GM19397 (cell line): ENCODE results near the gene KRT28.
A peak's percentile ranks its signal among the peaks of the same experiment; 100 is the strongest.
"Not testable (repeated sequence)": the region's sequence is repeated elsewhere in the genome, so short reads cannot be mapped to it uniquely, and the experiment has no call there.

ENCODE experiments used
- ATAC-seq: cut with Tn5 transposase; IDR thresholded peaks from one replicate; pipeline ENCODE4 v1.9.1; 2021; ENCODE audit warnings: mild to moderate bottlenecking, moderate library complexity; ENCODE audit not compliant: unreplicated experiment

The KRT28 gene

DNA sequence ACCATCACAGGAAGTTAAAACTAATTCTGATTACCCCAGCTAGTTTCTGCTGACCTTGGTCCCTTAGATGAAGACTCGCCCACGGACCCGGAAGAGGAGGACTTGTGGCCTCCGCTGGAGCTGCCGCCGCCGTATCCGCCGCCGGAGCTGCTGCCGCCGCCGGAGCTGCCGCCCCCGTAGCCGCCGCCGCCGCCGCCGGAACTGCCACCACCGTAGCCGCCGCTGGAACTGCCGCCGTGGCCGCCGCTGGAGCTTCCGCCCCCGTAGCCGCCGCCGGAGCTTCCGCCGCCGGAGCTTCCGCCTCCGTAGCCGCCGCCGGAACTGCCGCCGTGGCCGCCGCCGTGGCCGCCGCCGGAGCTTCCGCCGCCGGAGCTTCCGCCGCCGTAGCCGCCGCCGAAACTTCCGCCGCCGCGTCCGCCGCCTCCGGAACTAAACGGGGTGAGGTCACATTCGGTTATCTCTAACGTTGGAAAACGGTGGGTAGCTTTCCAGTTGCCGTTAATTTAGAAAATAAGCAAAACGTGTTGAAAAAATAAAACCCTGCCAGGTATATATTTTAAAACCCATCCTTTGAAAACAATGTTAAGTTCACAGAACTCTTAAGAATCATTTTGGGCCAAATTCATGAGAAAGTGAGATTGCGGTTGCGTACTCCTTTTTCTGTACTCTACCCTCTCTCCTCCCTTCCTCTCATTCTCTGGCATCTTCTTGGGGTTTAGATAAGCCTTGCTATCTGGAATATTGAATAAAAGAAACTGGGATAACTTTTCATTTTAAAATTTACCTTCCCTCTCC lies 19.2 kb upstream of the KRT28 start:
- ATAC-seq: peak; percentile 89

DNA sequence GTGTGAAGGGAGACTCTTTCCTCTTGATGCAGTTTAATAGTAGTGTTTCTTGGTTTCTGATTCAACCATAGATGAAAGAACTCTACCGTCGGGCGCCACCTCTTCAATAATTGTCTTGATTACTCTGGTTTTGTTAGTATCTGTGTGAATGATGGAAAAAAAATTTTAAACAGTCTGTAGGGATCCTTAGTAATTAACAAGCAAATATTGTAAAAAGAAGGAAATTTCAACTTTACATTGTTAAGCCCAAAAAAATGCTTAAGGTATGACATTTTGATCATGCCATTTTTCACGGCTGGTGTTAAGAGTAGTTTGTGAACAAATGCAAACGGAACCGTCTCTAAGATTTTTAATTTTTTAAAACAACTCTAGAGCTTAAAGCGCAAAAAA lies 18.6 kb upstream of the KRT28 start:
- no peak for ATAC-seq

DNA sequence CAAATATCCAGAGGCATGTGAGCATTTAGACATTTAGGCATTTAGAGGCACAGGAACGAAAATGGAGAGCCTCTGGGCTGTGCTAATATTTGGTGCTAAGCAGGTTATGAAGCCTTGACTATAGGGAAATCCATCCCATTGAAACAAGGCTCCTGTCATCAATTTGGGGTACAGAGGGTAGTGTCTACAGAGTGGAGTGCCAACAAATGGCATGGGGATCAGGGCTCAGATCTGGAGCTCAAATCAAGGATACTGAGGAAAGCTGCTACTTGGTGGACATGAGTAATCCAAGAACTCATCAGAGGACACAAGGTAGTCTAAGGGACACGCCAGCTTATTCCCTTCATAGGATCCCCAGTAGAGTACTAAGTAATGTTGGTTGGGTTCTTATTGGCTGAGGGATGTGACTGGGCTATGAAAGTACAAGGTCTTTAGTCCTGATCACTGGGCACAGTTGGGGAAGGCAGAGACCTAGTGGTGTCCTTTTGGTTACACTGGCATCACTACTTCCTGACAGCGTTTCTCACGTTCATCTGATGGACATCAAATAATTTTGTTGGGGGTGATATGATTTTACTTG lies 17.4 kb upstream of the KRT28 start:
- ATAC-seq: no peak

DNA sequence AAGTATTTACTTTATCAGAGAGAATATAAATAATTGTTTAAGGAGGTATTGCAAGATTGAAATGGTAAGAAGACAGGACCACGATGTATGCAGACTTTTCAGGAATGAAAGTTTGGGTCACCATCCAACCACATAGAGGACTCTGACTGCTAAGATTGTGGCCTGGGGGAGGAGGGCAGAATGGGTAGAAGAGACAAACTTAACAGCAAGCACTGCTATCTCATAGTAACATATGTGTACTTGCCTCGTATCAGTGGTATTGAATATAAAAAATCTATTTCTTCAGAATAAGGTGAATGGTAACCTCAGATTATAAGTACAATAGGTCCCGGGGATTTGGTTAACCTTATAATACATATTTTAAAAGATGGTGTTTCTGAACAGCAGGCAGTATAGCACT lies 16.8 kb upstream of the KRT28 start:
- ATAC-seq: no peak

DNA sequence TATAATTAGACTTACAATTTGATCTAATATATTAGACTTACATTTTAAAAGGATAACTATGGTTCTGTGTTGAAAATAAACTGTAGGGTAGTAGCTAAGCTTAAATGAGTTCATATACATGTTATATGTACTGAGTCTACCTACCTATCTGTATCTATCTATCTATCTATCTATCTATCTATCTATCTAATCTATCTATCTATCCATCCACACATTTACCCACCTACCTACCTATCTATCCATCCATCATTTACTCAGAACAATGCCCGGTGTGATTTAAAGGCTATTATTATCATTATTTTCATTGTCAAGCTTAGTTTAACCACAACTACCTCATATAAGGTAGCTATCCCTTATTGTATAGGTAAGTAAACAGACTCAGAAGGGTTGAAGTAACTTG lies 15.6 kb upstream of the KRT28 start:
- ATAC-seq: no peak

DNA sequence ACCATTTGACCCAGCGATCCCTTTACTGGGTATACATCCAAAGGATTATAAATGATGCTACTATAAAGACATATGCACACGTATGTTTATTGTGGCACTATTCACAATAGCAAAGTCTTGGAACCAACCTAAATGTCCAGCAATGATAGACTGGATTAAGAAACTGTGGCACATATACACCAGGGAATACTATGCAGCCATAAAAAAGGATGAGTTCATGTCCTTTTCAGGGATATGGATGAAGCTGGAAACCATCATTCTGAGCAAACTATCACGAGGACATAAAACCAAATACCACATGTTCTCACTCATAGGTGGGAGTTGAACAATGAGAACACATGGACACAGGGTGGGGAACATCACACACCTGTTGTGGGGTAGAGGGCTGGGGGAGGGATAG lies 14.9 kb upstream of the KRT28 start:
- ATAC-seq: not testable (repeated sequence)

DNA sequence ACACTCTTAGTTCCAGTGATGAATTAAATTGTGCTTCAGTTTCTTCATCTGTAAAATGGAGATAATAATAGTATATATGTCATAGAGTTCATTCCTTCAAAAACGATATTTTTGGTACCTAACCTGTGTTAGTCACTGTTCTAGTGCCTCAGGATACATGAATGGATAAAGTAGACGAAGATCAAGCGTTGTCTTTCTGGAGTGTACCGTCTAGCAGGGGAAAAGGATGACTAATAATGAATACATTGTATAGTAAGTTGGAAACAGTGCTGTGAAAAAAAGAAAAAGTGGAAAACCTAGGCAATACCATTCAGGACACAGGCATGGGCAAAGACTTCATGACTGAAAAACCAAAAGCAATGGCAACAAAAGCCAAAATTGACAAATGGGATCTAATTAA lies 14.0 kb upstream of the KRT28 start:
- no peak for ATAC-seq

DNA sequence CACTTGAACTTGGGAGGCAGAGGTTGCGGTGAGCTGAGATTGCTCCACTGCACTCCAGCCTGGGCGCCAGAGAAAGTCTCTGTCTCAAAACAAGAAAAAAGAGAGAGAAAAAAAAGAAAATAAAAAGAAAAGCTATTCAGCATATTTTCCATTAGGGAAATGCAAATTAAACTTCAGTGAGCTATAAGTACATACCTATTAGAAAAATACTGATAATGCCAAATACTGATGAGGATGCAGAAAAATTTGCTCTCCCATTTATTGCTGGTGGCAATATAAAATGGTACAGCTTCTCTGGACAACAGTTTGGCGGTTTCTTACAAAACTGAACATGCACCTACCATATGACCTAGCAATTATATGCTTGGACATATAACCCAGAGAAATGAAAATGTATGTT lies 12.9 kb upstream of the KRT28 start:
- no peak for ATAC-seq

DNA sequence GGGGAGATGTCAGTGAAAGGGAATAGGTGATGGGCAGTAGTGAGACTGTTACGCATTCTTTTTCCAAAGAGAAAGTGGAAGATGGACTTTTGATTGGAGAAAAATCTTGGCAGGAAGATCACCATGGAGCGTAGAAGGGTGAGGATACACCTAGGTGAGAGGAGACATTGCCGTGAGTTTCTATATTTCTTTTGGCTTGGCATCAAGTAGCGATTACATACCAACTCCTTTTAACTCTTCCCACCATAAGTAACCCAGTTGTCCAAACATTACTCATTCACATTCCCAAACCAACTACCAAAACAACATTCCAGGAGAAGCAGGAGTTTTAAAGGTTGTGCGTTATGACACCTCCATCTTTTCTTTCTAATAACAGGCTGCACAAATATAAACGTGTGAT lies 10.7 kb upstream of the KRT28 start:
- ATAC-seq: no peak

DNA sequence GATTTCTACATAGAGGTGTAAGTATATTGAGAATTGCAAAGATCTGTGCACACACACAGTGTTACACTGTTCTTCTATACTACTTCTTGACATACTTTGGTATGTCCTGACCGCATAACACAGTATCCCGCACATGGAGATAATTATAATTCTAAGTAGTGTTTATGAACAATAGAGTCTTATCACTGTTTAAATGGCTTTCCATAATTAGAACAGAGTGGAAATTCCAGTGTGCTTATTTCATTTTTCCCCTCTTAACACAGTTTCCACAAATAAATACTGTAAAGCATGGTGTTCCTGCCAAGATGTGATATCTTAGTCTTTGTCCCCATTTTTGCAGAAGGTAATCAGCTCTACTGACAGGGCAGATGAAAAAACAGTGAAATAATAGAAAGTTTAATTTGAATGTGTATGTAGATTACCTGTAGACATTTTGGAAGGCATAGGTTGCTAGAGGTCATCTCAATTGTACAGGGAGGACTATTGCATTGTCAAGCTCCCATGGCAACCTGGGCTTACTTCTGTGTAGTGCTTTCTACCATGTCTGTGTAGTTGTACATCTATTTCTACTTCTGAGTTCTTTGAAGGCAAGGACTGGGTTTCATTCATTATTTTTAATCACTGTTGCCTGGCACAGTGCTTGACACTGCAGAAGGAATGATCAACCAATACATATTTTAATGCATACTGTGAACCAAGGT lies 10.1 kb upstream of the KRT28 start:
- ATAC-seq: no peak

DNA sequence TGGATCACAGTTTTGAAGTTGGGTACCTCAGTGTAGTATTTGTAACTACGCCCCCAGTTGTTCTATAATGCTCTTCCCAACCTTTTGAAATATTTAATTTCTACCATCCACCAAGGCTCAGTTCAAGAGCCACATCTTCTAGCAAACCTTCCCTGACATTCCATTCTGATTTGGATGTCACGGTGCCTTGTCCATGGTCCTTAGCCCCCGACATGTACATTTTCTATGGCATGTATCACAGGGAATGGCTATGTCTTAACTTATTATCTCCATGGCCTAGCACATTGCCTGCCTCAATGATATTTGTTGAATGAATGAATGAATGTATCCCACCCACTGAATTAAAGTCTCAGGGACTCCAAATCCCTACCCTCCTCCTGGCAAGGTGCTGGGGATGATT lies 6.4 kb upstream of the KRT28 start:
- ATAC-seq: no peak

DNA sequence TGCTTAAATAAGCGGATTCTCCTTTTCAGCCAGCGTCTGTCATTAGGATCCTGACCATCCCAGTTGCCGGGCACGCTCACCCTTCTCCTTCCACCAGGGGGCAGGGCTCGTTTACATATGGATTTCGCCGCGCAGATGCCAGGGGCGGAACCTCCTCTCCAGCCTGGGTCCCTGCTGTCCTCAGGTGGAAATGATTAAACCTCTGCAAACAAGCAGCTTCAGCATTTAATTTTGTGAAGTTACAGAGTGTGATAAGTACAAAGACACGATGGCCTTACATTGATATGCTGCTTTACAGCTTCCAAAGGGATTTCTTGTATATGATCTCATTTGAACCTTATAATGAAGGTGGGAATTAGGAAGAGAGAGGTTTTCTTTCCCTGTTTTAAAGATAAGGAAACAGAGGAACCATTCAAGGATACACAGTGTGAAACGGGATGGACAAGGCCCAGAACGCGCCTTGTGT lies 3.9 kb upstream of the KRT28 start:
- no peak for ATAC-seq

DNA sequence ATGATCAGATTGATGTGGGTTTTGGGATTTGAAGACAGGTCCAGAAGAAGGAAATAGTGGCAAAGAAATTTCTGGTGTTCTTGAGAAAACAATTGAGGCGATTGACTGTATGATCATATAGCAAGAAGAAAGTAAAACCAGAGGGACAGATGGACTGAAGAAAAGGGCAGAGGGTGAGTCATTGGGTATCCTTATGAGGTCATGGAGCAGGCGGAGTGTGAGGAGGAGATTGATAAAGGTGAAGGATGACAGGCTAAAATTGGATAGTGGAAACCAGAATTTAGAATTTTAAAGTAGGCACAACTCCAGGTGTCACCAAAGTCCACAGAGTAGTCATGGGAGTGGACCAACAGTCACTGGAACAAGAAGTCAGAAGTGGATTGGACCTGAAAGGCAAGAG lies 1.4 kb upstream of the KRT28 start:
- ATAC-seq: no peak

DNA sequence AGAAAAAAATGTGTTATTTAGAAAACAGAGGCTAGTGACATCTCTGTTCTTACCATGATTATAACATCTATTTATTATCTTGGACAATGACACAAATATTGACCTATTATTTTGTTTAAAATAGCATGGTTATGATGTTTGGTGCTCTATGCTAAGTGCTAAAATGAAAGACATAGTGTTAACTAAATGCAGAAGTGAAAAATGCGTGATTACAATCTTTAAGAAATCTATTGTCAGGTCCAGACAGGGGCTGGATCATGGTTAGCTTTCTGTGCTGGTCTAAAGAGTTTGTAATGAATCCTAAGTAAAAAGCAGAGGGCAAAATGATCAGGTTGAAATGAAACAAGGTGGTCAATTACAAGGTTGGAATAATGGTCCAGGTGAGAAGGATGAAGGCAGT lies 622 bp upstream of the KRT28 start:
- ATAC-seq: no peak

DNA sequence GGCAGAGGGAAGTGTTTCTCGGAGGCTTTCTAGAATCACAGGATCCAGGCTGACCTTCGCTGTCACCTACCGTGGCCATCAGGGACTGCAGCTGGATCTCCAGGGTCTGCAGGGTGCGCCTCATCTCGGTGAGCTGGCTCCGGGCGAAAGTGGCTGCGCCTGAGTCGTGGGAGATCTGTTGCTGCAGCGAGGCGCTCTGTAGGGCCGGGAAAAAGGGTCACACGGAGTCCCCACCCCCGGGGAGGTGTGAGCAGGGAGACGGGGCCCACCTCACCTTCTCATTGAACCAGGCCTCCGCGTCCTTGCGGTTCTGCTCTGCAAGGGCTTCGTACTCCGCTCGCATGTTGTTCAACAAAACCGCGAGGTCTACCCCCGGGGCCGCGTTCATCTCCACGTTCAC lies 2.9 kb downstream of the KRT28 start:
- no peak for ATAC-seq

DNA sequence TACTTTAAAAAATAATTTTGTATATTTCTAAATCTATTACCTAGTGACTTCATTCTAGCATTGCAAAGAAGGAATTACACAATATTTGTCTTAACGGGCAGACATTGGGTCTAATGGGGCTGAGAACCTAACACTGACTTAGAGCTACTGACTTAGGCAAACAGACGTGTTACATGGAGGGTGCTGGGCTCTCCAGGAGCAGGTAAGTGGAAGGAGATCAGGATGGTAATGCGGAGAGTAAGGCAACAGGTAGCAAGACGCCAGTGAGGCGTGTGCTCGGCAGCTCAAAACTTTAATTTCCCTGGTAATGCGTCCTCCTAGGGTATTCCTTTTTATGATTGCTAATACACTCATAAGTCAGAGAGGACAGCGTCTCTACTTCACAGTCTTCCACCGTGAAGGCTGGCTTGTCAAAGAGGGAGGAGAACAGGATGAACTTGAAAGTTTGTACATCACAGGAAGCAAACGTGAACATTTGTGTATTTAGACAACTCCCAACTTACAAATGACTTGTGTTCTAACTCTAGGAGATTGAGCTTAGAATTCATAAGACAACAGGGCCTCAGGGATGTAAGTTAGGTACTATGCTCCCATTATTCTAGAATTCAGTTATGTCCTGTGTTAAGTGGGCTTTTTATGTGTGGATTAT lies 4.6 kb downstream of the KRT28 start:
- no peak for ATAC-seq

DNA sequence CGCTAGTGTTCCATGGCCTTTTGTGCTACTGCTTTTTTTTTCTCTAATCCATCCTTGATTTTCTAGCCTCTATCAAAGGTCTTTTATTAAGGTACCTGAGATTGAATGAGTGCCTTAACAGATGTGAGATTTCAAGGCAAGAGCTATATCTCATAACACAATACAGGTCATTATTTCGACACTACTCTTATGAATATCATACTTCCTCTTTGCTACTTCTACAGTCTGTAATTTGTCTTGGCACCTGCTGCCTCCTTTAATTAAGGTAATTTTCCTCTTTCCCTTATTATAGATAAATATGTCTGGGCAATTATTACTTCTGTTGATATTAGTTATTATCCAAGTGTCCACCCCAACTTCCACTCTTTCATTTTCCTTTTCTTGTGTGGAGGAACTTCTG lies 5.3 kb downstream of the KRT28 start:
- ATAC-seq: no peak

DNA sequence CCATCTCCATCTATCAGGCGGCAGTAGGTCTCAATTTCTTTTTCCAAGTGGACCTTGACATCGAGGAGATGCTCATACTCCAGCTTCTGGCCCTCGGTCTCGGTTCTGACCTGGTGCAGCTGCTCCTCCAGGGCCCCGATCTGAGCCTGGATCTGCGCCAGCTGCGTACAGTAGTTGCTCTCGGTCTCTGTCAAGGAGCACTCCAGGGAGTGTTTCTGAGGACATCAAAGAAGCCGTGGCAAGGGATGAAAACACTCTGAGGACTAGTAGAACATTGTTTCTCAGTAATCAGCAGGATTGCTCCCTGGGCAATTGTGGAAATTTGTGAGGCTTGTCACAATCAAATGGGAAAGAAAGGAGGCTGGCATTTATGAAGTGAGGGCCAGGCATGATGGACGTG lies 5.9 kb downstream of the KRT28 start:
- no peak for ATAC-seq

DNA sequence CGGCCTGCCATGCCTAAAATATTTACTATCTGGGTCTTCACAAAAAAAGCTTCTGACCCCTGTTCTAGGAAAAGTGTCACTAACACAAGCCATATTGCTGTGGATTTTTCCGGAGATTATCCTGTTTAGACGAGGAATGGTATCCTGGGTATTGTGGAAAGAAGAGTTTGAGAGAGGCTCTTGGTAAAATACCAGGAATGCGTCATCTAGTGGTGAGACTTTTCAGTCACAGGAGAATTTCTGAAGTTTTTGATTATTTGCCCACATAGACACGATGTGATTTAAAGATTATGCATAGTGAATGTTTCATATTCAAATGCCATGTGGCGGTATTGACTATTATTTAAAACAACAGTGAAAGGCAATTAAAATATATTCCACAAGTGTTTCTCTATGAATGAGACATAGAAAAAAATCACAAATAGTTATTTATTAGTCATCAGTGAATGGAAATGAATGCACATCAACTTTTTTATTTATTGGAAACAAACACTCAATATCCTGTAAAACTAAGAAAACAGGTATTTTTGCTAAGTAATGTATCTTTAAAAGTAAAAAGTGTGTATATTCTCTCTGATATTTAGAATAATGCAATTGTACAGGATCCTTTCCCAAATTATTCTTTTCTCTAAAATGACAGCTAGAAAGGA lies 7.8 kb downstream of the KRT28 start:
- no peak for ATAC-seq

DNA sequence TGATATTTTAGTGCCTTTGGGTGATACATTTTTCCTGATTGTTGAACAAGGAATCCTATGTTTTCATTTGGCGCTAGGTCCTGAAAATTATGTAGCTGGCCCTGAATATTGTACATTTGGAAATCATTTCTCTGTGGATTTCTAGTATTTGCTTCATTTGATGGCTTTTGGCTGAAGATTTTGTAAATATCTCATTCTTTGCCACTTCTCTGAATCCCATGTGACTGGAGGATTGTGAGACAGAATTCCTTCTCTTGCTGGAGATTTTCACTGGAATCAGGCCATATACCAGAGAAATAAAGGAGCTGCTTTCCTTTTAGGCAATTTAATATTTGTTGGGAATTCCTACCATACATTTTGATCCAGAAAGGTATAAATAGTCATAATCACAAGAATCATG lies 8.6 kb downstream of the KRT28 start:
- ATAC-seq: no peak

DNA sequence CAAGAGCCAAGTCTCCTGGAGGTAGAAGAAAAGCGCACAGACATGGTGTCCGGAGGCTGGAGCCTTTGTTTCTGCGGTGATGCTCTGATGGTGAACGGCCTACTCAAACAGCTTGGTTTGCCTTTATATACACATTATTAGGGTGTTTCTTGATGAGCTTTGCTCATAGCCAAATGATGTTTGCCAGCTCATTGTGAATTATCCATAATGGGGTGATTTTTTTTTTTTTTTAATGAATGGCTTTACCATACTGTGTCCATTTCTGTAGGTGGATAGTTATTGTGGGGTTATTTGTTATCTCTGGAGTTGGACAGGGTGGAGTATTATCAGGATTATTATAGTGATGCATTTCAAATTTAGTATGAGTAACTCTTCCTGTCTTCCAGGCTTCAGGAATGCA lies 17.3 kb downstream of the KRT28 start, which contains the start of gene KRT27:
Gene KRT27, minus strand, starts transcription at position 101 of the 400 bp plus-strand sequence. Its CDS starts 57 bp downstream, at position 44.
- ATAC-seq: no peak
